Cardiac muscle cell (in vitro differentiated cells and primary cell): ENCODE data around the gene LRMDA. TPM values are rescaled to one million over a fixed set of nuclear protein-coding genes. Genes with fewer than 3 reads are reported as not detected.

Experiments
- DNase-seq, 2 donors: peaks; one replicate each; pipeline versions ENCODE4 v3.0.0 to v3.0.0-alpha.2; 2010 to 2017; ENCODE audit warnings: low read depth in 1 of 2, low spot score in 1 of 2
- H3K27ac ChIP-seq: fragments of 200-600 bp; sonication (generic); 2 replicates; pipeline ENCODE4 v1.5.1; 2016
- H3K27me3 ChIP-seq: fragments of 200-600 bp; sonication (generic); 2 replicates; pipeline ENCODE4 v1.6.0; 2016; ENCODE audit warnings: control low read depth
- H3K36me3 ChIP-seq: fragments of 200-600 bp; sonication (generic); 2 replicates; pipeline ENCODE4 v1.5.1; 2016; ENCODE audit warnings: control low read depth
- H3K4me1 ChIP-seq: fragments of 200-600 bp; sonication (generic); 2 replicates; pipeline ENCODE4 v1.8.1; 2017; ENCODE audit warnings: low read depth, mild to moderate bottlenecking, mixed run types
- H3K4me3 ChIP-seq: fragments of 200-600 bp; sonication (generic); 2 replicates; pipeline ENCODE4 v1.5.1; 2016; ENCODE audit warnings: mild to moderate bottlenecking
- H3K9me3 ChIP-seq: fragments of 200-600 bp; sonication (generic); 2 replicates; pipeline ENCODE4 v1.5.1; 2017; ENCODE audit warnings: low read depth, mild to moderate bottlenecking, control low read depth
- polyA plus RNA-seq: library from polyadenylated mRNA; unstranded; fragments of >200 nt; fragmentation: Nextera tagmentation; extraction: Ambion mirVana; gene quantifications from 2 replicates; pipeline ENCODE4 v1.2.1, GENCODE V29; 2016
- total RNA-seq: library from RNA; depleted of rRNA; stranded (reverse); fragments of >200 nt; gene quantifications from 2 replicates; pipeline ENCODE4 v1.2.3, GENCODE V29; 2016
- TF ChIP-seq, protein P1 (sequence below): IDR thresholded peaks from 2 replicates; pipeline ENCODE4 v1.5.1; 2012; ENCODE audit warnings: low read depth, mild to moderate bottlenecking, low read length

Gene LRMDA
- total and polyA plus RNA-seq, 2 experiments from 2014 or later = 6.2 to 11.7 TPM

DNA sequence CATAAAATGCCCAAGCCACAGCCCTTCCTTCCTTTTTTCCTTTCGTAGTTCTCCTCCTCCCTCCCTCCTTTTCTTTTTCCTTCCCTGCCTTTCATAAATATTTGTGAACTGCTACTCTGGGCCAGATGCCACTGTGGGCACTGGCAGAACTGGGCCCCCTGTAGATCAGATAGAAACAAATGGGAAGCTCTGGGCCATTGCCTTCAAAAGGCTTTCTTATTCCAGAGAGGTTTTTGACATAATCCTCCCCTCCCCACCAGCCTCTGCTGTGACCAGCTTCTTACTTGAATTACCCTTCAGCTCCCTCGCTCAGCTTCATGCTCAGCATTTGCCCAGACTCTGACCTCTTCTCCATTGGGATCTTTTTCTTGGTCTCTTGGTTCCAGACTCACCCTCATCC is 886.8 kb downstream of the LRMDA start:
- H3K27ac ChIP-seq = no peak overlapping the region
- no peak overlapping the region for H3K4me3 ChIP-seq
- no peaks in the 10 kb centered on the region for H3K4me1 ChIP-seq
- no peaks in the 10 kb centered on the region for H3K36me3 ChIP-seq
- H3K27me3 ChIP-seq = no peaks in the 10 kb centered on the region
- TF ChIP-seq, protein P1, sequence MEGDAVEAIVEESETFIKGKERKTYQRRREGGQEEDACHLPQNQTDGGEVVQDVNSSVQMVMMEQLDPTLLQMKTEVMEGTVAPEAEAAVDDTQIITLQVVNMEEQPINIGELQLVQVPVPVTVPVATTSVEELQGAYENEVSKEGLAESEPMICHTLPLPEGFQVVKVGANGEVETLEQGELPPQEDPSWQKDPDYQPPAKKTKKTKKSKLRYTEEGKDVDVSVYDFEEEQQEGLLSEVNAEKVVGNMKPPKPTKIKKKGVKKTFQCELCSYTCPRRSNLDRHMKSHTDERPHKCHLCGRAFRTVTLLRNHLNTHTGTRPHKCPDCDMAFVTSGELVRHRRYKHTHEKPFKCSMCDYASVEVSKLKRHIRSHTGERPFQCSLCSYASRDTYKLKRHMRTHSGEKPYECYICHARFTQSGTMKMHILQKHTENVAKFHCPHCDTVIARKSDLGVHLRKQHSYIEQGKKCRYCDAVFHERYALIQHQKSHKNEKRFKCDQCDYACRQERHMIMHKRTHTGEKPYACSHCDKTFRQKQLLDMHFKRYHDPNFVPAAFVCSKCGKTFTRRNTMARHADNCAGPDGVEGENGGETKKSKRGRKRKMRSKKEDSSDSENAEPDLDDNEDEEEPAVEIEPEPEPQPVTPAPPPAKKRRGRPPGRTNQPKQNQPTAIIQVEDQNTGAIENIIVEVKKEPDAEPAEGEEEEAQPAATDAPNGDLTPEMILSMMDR = no peak
- DNase-seq = no peak
- H3K9me3 ChIP-seq = no peaks in the 10 kb centered on the region

- no peak for DNase-seq
- TF ChIP-seq, protein P1 = no peak
- no peak overlapping the region for H3K27ac ChIP-seq
- no peak overlapping the region for H3K4me3 ChIP-seq
- no peaks in the 10 kb centered on the region for H3K27me3 ChIP-seq
- no peaks in the 10 kb centered on the region for H3K36me3 ChIP-seq
- no peaks in the 10 kb centered on the region for H3K4me1 ChIP-seq
- no peaks in the 10 kb centered on the region for H3K9me3 ChIP-seq
Observed at GRCh38 chr10:76319661-76320060, 888.2 kb downstream of the LRMDA start.

DNA sequence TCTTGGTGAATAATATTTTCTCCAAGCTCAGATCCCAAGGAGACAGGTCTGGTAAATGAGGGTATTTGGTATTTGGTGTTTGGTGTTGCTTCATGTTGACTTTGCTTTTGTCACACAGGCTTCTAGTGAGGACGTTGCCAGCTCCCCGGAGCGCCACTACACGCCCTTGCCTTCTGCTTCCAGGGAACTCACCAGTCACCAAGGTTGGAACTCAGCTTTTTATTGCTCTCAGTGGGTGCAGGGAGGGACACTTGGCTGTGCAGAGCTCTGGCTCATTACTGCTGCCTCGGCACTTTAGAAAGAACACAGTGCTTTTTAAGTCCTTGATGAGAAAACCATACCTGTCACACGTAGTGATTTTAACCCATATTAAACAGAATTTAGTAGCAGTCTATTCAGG is 892.9 kb downstream of the LRMDA start:
- no peaks in the 10 kb centered on the region for H3K27me3 ChIP-seq
- no peak overlapping the region for H3K4me3 ChIP-seq
- TF ChIP-seq, protein P1 = no peak
- no peak overlapping the region for H3K27ac ChIP-seq
- H3K4me1 ChIP-seq = no peaks in the 10 kb centered on the region
- H3K36me3 ChIP-seq = no peaks in the 10 kb centered on the region
- H3K9me3 ChIP-seq = no peaks in the 10 kb centered on the region
- no peak for DNase-seq

DNA sequence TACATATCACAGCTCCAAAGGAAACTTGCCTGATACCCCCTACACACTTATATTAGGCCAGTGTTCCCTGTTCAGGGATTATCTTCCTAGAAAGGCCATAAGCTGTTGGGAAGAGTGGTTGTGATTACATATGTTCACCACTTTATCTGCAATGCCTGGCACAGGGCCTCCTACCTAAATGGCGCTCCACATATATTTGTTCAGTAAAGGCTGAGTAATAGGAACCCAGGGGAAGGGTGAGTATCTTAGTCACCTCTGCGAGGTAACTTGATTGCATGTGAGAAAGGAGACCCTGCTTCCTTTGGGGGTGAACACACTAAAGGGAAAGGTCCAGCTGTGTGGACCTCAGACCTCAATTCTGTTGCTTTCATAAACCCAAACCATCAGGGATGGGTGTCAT is 896.0 kb downstream of the LRMDA start:
- TF ChIP-seq, protein P1 = no peak
- DNase-seq = no peak
- no peaks in the 10 kb centered on the region for H3K9me3 ChIP-seq

GRCh38 chr10:76328348-76328747 is 896.9 kb downstream of the LRMDA start:
- Histone ChIP-seq H3K27me3 (no peaks in the 10 kb centered on the region), H3K4me1 (peaks cover 12% of the 10 kb centered on the region), H3K4me3 (no peak overlapping the region), H3K27ac (no peak overlapping the region), H3K9me3 (no peaks in the 10 kb centered on the region), H3K36me3 (no peaks in the 10 kb centered on the region)
- TF ChIP-seq, protein P1 = no peak
- DNase-seq = no peak

More for the DNA sequence above, 896.0 kb downstream of the LRMDA start:
- Histone ChIP-seq H3K4me1 (peaks cover 11% of the 10 kb centered on the region), H3K36me3 (no peaks in the 10 kb centered on the region), H3K27me3 (no peaks in the 10 kb centered on the region), H3K4me3 (no peak overlapping the region), H3K27ac (no peak overlapping the region)
